Stimulated activated CD8-positive, alpha-beta memory T cell treated with anti-CD3 and anti-CD28 coated beads, Interleukin-15, amount 100 ng/mL, for 48 hours (primary cell): ENCODE results near the gene ABL1.

ENCODE experiments used
- DNase-seq, 2 donors: peaks; one replicate each; pipeline ENCODE4 v3.0.0-alpha.2; 2020; ENCODE audit warnings: low read depth in 2 of 2

The ABL1 gene

GRCh38 chr9:130872093-130872492 lies 37.0 kb downstream of the ABL1 start:
- DNase-seq: no peak

- no peak for DNase-seq
Observed at GRCh38 chr9:130872508-130872907, 37.5 kb downstream of the ABL1 start.

DNA sequence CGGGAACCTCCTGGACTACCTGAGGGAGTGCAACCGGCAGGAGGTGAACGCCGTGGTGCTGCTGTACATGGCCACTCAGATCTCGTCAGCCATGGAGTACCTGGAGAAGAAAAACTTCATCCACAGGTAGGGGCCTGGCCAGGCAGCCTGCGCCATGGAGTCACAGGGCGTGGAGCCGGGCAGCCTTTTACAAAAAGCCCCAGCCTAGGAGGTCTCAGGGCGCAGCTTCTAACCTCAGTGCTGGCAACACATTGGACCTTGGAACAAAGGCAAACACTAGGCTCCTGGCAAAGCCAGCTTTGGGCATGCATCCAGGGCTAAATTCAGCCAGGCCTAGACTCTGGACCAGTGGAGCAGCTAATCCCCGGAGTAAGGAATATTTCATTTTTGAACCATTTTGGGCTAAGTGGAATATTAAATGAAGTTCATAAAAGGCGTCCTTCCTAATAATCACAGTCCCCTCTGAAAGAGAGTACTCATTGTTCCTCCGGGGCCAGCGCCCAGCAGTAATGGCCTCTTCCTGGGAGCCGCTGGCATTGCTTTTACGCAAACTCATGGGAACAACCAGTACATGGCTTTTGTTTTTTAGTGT lies 38.0 kb downstream of the ABL1 start:
- no peak for DNase-seq

DNA sequence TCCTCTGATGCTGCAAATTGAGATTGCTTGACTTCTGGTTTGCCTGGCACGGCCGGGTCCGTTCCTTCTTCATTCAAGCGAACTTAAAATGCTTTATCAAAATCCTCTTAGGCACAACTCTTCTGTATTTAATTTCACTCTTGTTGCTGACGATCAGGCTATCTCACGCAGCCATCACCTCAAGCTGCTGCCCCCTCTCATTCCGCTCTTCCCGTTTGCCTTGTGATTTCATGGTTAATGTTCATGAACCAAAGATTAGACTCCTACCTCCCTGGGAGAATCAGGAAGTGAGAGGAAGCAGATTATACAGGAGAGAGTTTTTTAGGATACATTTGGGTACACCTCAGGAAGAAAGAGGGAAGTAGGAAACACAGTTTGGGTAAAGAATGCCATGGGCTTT lies 38.9 kb downstream of the ABL1 start:
- DNase-seq: no peak

DNA sequence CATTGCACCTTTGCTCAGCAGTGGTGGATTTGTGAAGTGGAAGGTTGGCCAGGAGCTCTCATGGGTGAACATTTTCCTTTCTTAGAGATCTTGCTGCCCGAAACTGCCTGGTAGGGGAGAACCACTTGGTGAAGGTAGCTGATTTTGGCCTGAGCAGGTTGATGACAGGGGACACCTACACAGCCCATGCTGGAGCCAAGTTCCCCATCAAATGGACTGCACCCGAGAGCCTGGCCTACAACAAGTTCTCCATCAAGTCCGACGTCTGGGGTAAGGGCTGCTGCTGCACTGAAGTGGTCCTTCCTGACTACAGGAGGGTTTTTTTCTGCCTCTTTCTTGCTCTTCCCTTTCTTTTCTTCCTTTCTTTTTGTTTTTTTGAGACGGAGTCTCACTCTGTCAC lies 39.7 kb downstream of the ABL1 start:
- no peak for DNase-seq

DNA sequence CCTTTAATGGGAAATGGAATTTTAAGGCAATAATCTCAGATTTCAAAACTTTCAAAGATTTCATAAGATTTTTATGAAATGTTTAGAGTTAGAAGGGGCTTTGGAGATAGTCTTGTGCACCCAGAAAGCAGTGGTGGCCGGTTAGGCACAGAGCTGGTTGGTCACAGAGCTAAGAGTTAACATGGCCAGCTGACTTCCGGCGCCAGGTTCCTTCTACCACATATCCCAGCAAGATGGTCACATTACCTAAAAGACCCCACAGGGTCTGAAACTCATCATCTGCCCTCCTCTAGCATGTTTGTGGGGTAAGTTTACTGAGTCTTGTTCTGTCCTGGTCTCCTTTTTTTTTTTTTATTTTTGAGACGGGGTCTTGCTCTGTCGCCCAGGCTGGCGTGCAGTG lies 42.2 kb downstream of the ABL1 start:
- DNase-seq: no peak

- DNase-seq: no peak
Observed at GRCh38 chr9:130878295-130878694, 43.2 kb downstream of the ABL1 start.

DNA sequence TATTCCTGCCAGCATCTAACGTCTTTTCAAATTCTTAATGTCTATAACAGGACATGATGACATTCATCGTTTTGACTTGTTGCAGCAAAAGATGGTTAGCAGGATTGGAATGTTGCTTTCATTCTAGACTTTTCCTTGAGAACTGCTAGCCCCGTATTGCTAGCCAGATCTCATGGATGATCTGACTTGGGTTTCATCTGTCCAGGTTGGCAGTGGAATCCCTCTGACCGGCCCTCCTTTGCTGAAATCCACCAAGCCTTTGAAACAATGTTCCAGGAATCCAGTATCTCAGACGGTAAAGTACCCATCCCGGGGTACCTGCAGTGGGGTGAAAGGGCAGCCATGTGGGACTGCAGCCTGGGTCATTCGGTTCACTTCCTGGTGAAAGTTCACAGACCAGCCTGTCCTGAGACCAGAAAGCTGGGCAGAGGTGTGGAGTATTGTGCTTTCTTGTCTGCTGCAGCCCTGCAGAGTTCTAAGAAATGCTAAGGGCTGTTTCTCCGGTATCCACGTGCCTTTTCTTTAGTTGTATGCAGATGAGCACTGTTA lies 44.9 kb downstream of the ABL1 start:
- DNase-seq: no peak

DNA sequence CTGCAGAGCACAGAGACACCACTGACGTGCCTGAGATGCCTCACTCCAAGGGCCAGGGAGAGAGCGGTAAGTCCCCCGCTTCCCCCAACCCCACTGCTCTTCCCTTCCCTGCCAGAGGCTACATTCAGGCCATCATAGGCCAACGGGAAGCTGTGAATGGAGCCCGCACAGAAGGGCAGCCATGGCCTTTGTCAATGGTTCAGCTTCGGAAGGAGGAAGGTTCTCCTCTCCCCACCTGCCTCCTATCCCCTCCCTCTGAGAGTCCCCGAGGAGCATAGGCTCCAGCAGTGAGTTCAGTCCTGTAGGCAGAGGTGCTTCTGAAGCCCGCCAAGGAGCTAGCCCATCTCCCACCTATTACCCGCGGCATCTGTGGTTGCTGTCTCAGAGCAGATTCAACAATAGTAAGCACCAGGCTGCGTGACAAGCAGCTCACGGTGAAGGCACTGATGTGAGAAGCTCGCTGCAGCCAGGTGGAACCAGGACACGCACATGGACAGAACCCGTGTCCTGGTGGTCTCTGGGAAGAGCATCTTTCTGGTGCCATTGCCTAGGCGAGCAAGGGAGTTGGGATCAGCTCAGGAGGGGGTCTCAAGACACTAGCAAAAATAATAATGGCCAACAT lies 45.7 kb downstream of the ABL1 start:
- DNase-seq: no peak

- no peak for DNase-seq
Observed at GRCh38 chr9:130881516-130881915, 46.5 kb downstream of the ABL1 start.

DNA sequence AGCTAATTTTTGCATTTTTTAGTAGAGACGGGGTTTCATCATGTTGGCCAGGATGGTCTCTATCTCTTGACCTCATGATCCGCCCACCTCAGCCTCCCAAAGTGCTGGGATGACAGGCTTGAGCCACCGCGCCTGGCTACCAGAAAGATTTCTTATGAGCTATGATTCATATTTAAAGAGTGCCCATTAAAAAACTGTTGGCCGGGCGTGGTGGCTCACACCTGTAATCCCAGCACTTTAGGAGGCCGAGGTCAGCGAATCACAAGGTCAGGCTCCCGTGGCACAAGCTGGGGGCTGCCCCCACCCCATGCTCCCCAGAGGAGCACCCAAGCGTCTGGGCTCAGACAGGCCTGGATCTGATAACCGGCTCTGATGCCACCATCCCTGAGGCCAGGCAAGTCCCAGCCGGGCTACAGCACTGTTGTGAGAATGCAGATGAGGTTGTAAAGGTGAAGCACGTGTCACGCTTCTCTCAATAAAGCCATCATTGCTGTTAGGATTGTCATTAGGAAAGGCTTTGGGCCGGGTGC lies 47.7 kb downstream of the ABL1 start:
- no peak for DNase-seq

- DNase-seq: no peak
Observed at GRCh38 chr9:130883479-130883878, 48.4 kb downstream of the ABL1 start.

DNA sequence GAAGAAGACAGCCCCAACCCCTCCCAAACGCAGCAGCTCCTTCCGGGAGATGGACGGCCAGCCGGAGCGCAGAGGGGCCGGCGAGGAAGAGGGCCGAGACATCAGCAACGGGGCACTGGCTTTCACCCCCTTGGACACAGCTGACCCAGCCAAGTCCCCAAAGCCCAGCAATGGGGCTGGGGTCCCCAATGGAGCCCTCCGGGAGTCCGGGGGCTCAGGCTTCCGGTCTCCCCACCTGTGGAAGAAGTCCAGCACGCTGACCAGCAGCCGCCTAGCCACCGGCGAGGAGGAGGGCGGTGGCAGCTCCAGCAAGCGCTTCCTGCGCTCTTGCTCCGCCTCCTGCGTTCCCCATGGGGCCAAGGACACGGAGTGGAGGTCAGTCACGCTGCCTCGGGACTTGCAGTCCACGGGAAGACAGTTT lies 49.1 kb downstream of the ABL1 start:
- no peak for DNase-seq

DNA sequence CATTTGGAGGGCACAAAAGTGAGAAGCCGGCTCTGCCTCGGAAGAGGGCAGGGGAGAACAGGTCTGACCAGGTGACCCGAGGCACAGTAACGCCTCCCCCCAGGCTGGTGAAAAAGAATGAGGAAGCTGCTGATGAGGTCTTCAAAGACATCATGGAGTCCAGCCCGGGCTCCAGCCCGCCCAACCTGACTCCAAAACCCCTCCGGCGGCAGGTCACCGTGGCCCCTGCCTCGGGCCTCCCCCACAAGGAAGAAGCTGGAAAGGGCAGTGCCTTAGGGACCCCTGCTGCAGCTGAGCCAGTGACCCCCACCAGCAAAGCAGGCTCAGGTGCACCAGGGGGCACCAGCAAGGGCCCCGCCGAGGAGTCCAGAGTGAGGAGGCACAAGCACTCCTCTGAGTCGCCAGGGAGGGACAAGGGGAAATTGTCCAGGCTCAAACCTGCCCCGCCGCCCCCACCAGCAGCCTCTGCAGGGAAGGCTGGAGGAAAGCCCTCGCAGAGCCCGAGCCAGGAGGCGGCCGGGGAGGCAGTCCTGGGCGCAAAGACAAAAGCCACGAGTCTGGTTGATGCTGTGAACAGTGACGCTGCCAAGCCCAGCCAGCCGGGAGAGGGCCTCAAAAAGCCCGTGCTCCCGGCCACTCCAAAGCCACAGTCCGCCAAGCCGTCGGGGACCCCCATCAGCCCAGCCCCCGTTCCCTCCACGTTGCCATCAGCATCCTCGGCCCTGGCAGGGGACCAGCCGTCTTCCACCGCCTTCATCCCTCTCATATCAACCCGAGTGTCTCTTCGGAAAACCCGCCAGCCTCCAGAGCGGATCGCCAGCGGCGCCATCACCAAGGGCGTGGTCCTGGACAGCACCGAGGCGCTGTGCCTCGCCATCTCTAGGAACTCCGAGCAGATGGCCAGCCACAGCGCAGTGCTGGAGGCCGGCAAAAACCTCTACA lies 49.8 kb downstream of the ABL1 start:
- no peak for DNase-seq

GRCh38 chr9:130885484-130886375 lies 50.7 kb downstream of the ABL1 start:
- DNase-seq: no peak

GRCh38 chr9:130886981-130887380 lies 51.9 kb downstream of the ABL1 start:
- no peak for DNase-seq

DNA sequence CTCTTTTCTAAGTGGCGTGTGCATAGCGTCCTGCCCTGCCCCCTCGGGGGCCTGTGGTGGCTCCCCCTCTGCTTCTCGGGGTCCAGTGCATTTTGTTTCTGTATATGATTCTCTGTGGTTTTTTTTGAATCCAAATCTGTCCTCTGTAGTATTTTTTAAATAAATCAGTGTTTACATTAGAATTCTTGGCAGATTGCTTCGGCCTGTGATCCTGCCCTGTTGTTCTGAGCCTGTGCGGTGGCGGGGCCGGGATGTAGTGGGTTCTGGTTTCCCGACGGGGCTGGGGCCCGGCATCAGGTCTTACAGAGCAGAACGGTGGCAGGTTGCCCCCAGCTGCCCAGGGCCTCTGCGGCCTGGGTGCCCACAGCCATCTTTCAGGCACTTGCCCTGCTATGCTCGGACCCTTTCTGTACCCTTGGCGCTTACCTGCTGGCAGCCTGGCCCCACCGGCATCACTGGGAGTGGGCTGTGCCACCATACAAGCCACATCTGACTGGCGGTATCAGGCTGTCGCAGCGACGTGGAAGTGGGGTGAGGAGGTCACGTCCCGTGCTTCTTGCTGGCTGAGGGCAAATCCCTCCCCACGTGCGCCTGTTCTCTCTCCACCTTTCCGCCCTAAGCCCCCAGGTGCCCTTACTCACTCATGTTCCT lies 52.6 kb downstream of the ABL1 start:
- no peak for DNase-seq

GRCh38 chr9:130888146-130888885 lies 53.3 kb downstream of the ABL1 start:
- DNase-seq: no peak

- no peak for DNase-seq
Observed at GRCh38 chr9:130890124-130890523, 55.1 kb downstream of the ABL1 start.
